Gastroesophageal sphincter (tissue), 4 donors: ENCODE results near the gene SAMMSON. TPM values are rescaled to one million over a fixed set of nuclear protein-coding genes. Genes with fewer than 3 reads are reported as not detected.
A peak's percentile ranks its signal among the peaks of the same experiment; 100 is the strongest.

Source experiments
- ATAC-seq: fragments of 150-250 bp; one replicate; pipeline ENCODE4 v1.9.1; 2016; ENCODE audit warnings: mild to moderate bottlenecking, moderate library complexity
- H3K27ac ChIP-seq, 4 donors: fragments of 200-600 bp; sonication (generic) in 3 of 4; 1 replicate in 3 of 4; 2 replicates in 1 of 4; pipeline ENCODE4 v1.5.1; 2016 to 2019
- H3K27me3 ChIP-seq: fragments of 200-600 bp; sonication (generic); one replicate; pipeline ENCODE4 v1.5.1; 2019
- H3K36me3 ChIP-seq, 2 donors: fragments of 200-600 bp; sonication (generic); one replicate each; pipeline ENCODE4 v1.5.1; 2019; ENCODE audit warnings: control low read depth in 1 of 2
- H3K4me1 ChIP-seq, 3 donors: fragments of 200-600 bp; sonication (generic); 1 replicate in 2 of 3; 2 replicates in 1 of 3; pipeline ENCODE4 v1.5.1; 2016 to 2019; ENCODE audit warnings: control low read depth in 2 of 3
- H3K4me3 ChIP-seq, 2 donors: fragments of 200-600 bp; sonication (generic); one replicate each; pipeline ENCODE4 v1.5.1; 2019; ENCODE audit warnings: mild to moderate bottlenecking in 1 of 2, moderate library complexity in 1 of 2
- H3K9me3 ChIP-seq, 3 donors: fragments of 200-600 bp; sonication (generic); one replicate each; pipeline ENCODE4 v1.5.1; 2017 to 2019; ENCODE audit warnings: control low read depth in 2 of 3
- CTCF ChIP-seq, 4 experiments: fragments of 200-600 bp in 2 of 4; fragments of 450-650 bp in 2 of 4; sonication (generic) in 1 of 4; IDR thresholded peaks; one replicate each; pipeline ENCODE4 v1.5.1; 2017 to 2019; ENCODE audit warnings: antibody characterized with exemption in 4 of 4, mild to moderate bottlenecking in 2 of 4, moderate library complexity in 2 of 4
- EP300 ChIP-seq: sonication (generic); formaldehyde crosslinking; IDR thresholded peaks from one replicate; pipeline ENCODE4 v1.6.1; 2017; ENCODE audit warnings: antibody characterized with exemption, mild to moderate bottlenecking
- POLR2A ChIP-seq, 2 donors: fragments of 450-650 bp; IDR thresholded peaks; one replicate each; pipeline ENCODE4 v1.6.1; 2017; ENCODE audit warnings: antibody characterized with exemption in 2 of 2, mild to moderate bottlenecking in 2 of 2, moderate library complexity in 1 of 2
- POLR2AphosphoS5 ChIP-seq: sonication (generic); formaldehyde crosslinking; IDR thresholded peaks from one replicate; pipeline ENCODE4 v1.6.1; 2017; ENCODE audit warnings: antibody characterized with exemption
- WGBS, 2 donors: methylation state at CpG; one replicate each; pipeline ENCODE4 v1.1.5; 2018; ENCODE audit warnings: low coverage in 1 of 2; 5-methylcytosine and 5-hydroxymethylcytosine counted together
- total RNA-seq, 4 donors: library from RNA; depleted of rRNA; stranded (reverse); fragments of >200 nt; gene quantifications; one replicate each; pipeline ENCODE4 v1.1.0, GENCODE V29; 2016

SAMMSON gene
- total RNA-seq, 4 donors from 2014 or later, result 0.40 to 5.7 (median 2.6) TPM

- H3K4me3 ChIP-seq, result no peak overlapping the region
- no peaks in the 10 kb centered on the region for H3K9me3 ChIP-seq
- no peak for ATAC-seq
- peak overlapping the region; percentile 55 to 92 (median 85) for H3K27ac ChIP-seq
- peaks cover 0 to 85% (median 25%) of the 10 kb centered on the region in 3 donors for H3K4me1 ChIP-seq
- H3K27me3 ChIP-seq, result no peaks in the 10 kb centered on the region
- H3K36me3 ChIP-seq, result no peaks in the 10 kb centered on the region
- WGBS, 2 donors, result 20 to 31% methylated on average over 7 of the region's 7 CpGs
- TF ChIP-seq POLR2AphosphoS5, result no peak
- TF ChIP-seq CTCF (IDR thresholded peaks at IDR 0.05), result no peak
- no peak for TF ChIP-seq EP300
- no peak for TF ChIP-seq POLR2A (IDR thresholded peaks at IDR 0.05)
These were observed 68.5 kb downstream of the SAMMSON start for GRCh38 chr3:70067860-70068521.

- Histone ChIP-seq H3K4me1 (peaks cover 0 to 85% (median 18%) of the 10 kb centered on the region in 3 donors), H3K4me3 (no peak overlapping the region), H3K9me3 (no peaks in the 10 kb centered on the region), H3K27ac (peak overlapping the region; percentile 54 to 87 (median 69)), H3K27me3 (no peaks in the 10 kb centered on the region), H3K36me3 (no peaks in the 10 kb centered on the region)
- WGBS, 2 donors, result 68% methylated on average over 2 to 5 of the region's 5 CpGs
- TF ChIP-seq POLR2A (IDR thresholded peaks at IDR 0.05), result no peak
- peak; percentile 55 for TF ChIP-seq POLR2AphosphoS5
- ATAC-seq, result no peak
These were observed 70.0 kb downstream of the SAMMSON start for GRCh38 chr3:70069557-70069956.

- peak overlapping the region; percentile 68 to 98 (median 85) for H3K27ac ChIP-seq
- 32 to 53% methylated on average over 4 of the region's 4 CpGs for WGBS, 2 donors
- H3K27me3 ChIP-seq, result no peaks in the 10 kb centered on the region
- H3K4me3 ChIP-seq, result peak overlapping the region; percentile 26 to 27
- H3K9me3 ChIP-seq, result no peaks in the 10 kb centered on the region
- no peak for TF ChIP-seq POLR2A (IDR thresholded peaks at IDR 0.05)
- no peak for TF ChIP-seq CTCF (IDR thresholded peaks at IDR 0.05)
- no peak for TF ChIP-seq EP300
- no peak for ATAC-seq
- H3K4me1 ChIP-seq, result peaks cover 0 to 83% (median 14%) of the 10 kb centered on the region in 3 donors
- H3K36me3 ChIP-seq, result no peaks in the 10 kb centered on the region
These were observed 71.6 kb downstream of the SAMMSON start for GRCh38 chr3:70071138-70071537.

- H3K36me3 ChIP-seq, result no peaks in the 10 kb centered on the region
- peaks cover 0 to 84% (median 18%) of the 10 kb centered on the region in 3 donors for H3K4me1 ChIP-seq
- no peaks in the 10 kb centered on the region for H3K27me3 ChIP-seq
- 0% methylated on average over 8 to 9 of the region's 9 CpGs for WGBS, 2 donors
- peak overlapping the region; percentile 68 to 98 (median 85) for H3K27ac ChIP-seq
- no peaks in the 10 kb centered on the region for H3K9me3 ChIP-seq
- ATAC-seq, result peak; percentile 81
- TF ChIP-seq POLR2AphosphoS5, result peak; percentile 92
- TF ChIP-seq POLR2A (IDR thresholded peaks at IDR 0.05), result no peak
- no peak for TF ChIP-seq CTCF (IDR thresholded peaks at IDR 0.05)
- H3K4me3 ChIP-seq, result peak overlapping the region; percentile 26 to 27
These were observed 72.6 kb downstream of the SAMMSON start for GRCh38 chr3:70072180-70072579.

- Histone ChIP-seq H3K4me1 (peaks cover 0 to 78% (median 16%) of the 10 kb centered on the region in 3 donors), H3K9me3 (no peaks in the 10 kb centered on the region), H3K36me3 (no peaks in the 10 kb centered on the region), H3K27me3 (no peaks in the 10 kb centered on the region), H3K4me3 (no peak overlapping the region), H3K27ac (peak overlapping the region; percentile 77 to 98 (median 85))
- 28 to 46% methylated on average over 2 of the region's 2 CpGs for WGBS, 2 donors
- ATAC-seq, result no peak
- TF ChIP-seq POLR2AphosphoS5, result no peak
- TF ChIP-seq POLR2A (IDR thresholded peaks at IDR 0.05), result no peak
- TF ChIP-seq CTCF (IDR thresholded peaks at IDR 0.05), result no peak
- no peak for TF ChIP-seq EP300
These were observed 73.2 kb downstream of the SAMMSON start for GRCh38 chr3:70072754-70073153.
